ENCODE measurements around the gene GHRHR.

GHRHR gene

DNA sequence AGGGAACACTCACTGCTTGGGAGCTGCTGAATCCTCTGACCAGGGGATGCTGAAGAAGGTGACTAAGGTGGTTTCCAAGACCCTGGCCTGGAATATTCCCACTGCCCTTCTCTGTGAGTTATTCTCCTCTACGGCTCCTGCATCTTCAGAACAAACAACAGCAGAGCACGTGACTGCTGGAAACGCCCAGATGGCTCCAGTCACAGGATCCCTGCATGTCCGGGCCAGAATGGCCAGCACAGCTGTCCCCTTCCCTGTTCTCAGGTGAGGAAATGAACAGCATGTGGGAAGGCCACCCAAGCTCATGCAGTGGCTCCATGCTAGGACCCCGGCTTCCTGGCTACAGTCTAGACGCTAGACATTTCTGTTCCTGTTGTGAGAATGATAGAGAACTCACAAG lies 43.1 kb downstream of the GHRHR start:
- Histone ChIP-seq H3K27me3 (replicated peaks; ENCODE audit: insufficient read depth, low read length) (no peaks in the 10 kb centered on the region), H3K27ac (ENCODE audit: low read length) (no peak overlapping the region), H3K9me3 (replicated peaks; ENCODE audit: insufficient read depth, low read length) (no peaks in the 10 kb centered on the region), H3K79me2 (ENCODE audit: low read length) (no peaks in the 10 kb centered on the region), H2AFZ (ENCODE audit: low read length) (no peak overlapping the region), H4K20me1 (ENCODE audit: insufficient read depth, low read length) (no peaks in the 10 kb centered on the region), H3K4me3 (ENCODE audit: low read length) (no peak overlapping the region), H3F3A (ENCODE audit: insufficient read depth, low read length) (no peaks in the 10 kb centered on the region), H3K4me1 (ENCODE audit: low read length) (no peaks in the 10 kb centered on the region), H3K36me3 (replicated peaks; ENCODE audit: insufficient read depth, low read length) (no peaks in the 10 kb centered on the region), H3K9me2 (replicated peaks; ENCODE audit: insufficient read depth, low read length) (no peaks in the 10 kb centered on the region), H3K9ac (ENCODE audit: low read length) (no peak overlapping the region), H3K4me2 (ENCODE audit: low read depth, low read length) (no peak overlapping the region)
- no peak for DNase-seq
- TF ChIP-seq EZH2phosphoT487 (IDR thresholded peaks at IDR 0.05; ENCODE audit: low read length): no peak
- TF ChIP-seq, protein P1, sequence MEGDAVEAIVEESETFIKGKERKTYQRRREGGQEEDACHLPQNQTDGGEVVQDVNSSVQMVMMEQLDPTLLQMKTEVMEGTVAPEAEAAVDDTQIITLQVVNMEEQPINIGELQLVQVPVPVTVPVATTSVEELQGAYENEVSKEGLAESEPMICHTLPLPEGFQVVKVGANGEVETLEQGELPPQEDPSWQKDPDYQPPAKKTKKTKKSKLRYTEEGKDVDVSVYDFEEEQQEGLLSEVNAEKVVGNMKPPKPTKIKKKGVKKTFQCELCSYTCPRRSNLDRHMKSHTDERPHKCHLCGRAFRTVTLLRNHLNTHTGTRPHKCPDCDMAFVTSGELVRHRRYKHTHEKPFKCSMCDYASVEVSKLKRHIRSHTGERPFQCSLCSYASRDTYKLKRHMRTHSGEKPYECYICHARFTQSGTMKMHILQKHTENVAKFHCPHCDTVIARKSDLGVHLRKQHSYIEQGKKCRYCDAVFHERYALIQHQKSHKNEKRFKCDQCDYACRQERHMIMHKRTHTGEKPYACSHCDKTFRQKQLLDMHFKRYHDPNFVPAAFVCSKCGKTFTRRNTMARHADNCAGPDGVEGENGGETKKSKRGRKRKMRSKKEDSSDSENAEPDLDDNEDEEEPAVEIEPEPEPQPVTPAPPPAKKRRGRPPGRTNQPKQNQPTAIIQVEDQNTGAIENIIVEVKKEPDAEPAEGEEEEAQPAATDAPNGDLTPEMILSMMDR (IDR thresholded peaks at IDR 0.05; ENCODE audit: low read length): no peak
- TF ChIP-seq EZH2 (optimal IDR thresholded peaks at IDR 0.05; ENCODE audit: low read depth, low read length): no peak

DNA sequence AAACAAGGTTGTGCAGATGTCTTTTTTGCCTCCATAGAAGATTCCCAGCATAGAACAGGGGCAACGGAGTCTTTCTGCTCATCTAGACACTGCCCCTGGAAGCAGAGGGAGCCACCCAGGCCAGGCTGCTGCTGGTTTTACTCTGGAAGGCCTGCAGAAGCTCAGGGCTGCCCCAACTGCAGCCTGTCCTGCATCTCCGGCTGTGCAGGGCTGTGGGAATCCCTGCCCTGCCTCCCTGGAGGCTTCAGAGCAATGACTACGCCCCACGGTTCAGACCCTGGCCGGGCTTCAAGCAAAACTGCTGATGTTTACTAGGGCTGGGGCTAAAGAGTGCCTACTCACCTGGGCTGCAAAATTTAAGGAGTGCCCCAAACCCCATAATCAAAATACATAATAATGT lies 43.9 kb downstream of the GHRHR start:
- H3K9me2 ChIP-seq (replicated peaks; ENCODE audit: insufficient read depth, low read length): no peaks in the 10 kb centered on the region
- H3K9ac ChIP-seq (ENCODE audit: low read length): no peak overlapping the region
- H3K9me3 ChIP-seq (replicated peaks; ENCODE audit: insufficient read depth, low read length): no peaks in the 10 kb centered on the region
- H3K27me3 ChIP-seq (replicated peaks; ENCODE audit: insufficient read depth, low read length): no peaks in the 10 kb centered on the region
- DNase-seq: no peak
- H3F3A ChIP-seq (ENCODE audit: insufficient read depth, low read length): no peaks in the 10 kb centered on the region
- no peak overlapping the region for H2AFZ ChIP-seq (ENCODE audit: low read length)
- TF ChIP-seq EZH2 (optimal IDR thresholded peaks at IDR 0.05; ENCODE audit: low read depth, low read length) (no peak), EZH2phosphoT487 (IDR thresholded peaks at IDR 0.05; ENCODE audit: low read length) (no peak)
- TF ChIP-seq, protein P1 (IDR thresholded peaks at IDR 0.05; ENCODE audit: low read length): no peak
- no peak overlapping the region for H3K4me3 ChIP-seq (ENCODE audit: low read length)
- H4K20me1 ChIP-seq (ENCODE audit: insufficient read depth, low read length): no peaks in the 10 kb centered on the region
- H3K36me3 ChIP-seq (replicated peaks; ENCODE audit: insufficient read depth, low read length): no peaks in the 10 kb centered on the region
- no peaks in the 10 kb centered on the region for H3K79me2 ChIP-seq (ENCODE audit: low read length)
- H3K4me2 ChIP-seq (ENCODE audit: low read depth, low read length): no peak overlapping the region
- no peaks in the 10 kb centered on the region for H3K4me1 ChIP-seq (ENCODE audit: low read length)
- no peak overlapping the region for H3K27ac ChIP-seq (ENCODE audit: low read length)

DNA sequence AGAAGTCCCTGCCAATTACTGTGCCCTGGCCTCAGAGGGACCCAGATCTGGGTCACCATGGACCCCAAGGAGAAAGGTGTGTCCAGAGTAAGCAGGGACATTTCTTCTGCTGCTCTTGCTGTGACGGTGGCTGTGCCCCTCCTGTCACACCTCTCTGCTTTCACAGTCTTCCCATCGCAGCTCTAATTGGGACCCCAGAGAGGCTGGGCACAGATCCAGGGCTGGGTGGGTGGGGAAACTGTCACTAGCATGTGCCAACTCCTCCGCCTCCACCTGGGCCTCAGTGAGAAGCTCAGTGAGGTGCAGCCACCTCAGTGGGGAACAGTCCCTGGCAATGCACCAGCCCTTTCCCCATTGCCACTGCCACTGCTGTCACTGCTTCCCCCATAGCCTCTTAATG lies 51.1 kb downstream of the GHRHR start:
- H2AFZ ChIP-seq (ENCODE audit: low read length): no peak overlapping the region
- H3K27ac ChIP-seq (ENCODE audit: low read length): no peak overlapping the region
- no peaks in the 10 kb centered on the region for H3K79me2 ChIP-seq (ENCODE audit: low read length)
- H3K4me2 ChIP-seq (ENCODE audit: low read depth, low read length): no peak overlapping the region
- H3K4me1 ChIP-seq (ENCODE audit: low read length): no peaks in the 10 kb centered on the region
- no peak overlapping the region for H3K4me3 ChIP-seq (ENCODE audit: low read length)
- H3F3A ChIP-seq (ENCODE audit: insufficient read depth, low read length): no peaks in the 10 kb centered on the region
- H3K9me3 ChIP-seq (replicated peaks; ENCODE audit: insufficient read depth, low read length): no peaks in the 10 kb centered on the region
- H3K9ac ChIP-seq (ENCODE audit: low read length): no peak overlapping the region
- H3K9me2 ChIP-seq (replicated peaks; ENCODE audit: insufficient read depth, low read length): no peaks in the 10 kb centered on the region
- no peaks in the 10 kb centered on the region for H3K27me3 ChIP-seq (replicated peaks; ENCODE audit: insufficient read depth, low read length)
- no peaks in the 10 kb centered on the region for H4K20me1 ChIP-seq (ENCODE audit: insufficient read depth, low read length)
- no peak for TF ChIP-seq EZH2 (optimal IDR thresholded peaks at IDR 0.05; ENCODE audit: low read depth, low read length)
- TF ChIP-seq EZH2phosphoT487 (IDR thresholded peaks at IDR 0.05; ENCODE audit: low read length): no peak
- TF ChIP-seq, protein P1 (IDR thresholded peaks at IDR 0.05; ENCODE audit: low read length): no peak
- no peaks in the 10 kb centered on the region for H3K36me3 ChIP-seq (replicated peaks; ENCODE audit: insufficient read depth, low read length)
- no peak for DNase-seq
